G401.6 (cell line): ENCODE results near the gene BORCS5.
"Not testable (repeated sequence)": the region's sequence is repeated elsewhere in the genome, so short reads cannot be mapped to it uniquely, and the experiment has no call there.

Source experiments
- FAIRE-seq: peaks from 2 replicates; lab custom pipeline; 2012; peaks lifted over from hg19 to GRCh38; lab: Jason Lieb, UNC

Gene BORCS5

DNA sequence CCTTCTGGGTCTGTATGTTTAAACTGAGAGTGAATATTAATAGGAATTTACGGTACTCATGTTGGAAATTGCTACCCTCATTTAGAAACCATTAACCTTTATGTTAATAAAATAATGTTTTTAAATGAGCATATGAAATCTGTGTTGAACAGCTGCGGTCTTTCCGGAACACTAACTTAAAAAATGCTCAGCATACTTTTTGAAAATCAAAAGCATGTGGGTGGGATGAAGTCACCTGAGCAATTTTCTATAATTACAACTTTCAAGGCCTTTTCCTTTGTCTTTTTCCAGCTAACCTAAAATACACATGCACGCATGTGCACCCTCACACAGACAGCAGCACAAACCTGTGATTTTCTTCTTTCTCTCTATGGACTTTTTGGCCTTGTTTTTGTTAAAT is 39.8 kb downstream of the BORCS5 start:
- no peak for FAIRE-seq

DNA sequence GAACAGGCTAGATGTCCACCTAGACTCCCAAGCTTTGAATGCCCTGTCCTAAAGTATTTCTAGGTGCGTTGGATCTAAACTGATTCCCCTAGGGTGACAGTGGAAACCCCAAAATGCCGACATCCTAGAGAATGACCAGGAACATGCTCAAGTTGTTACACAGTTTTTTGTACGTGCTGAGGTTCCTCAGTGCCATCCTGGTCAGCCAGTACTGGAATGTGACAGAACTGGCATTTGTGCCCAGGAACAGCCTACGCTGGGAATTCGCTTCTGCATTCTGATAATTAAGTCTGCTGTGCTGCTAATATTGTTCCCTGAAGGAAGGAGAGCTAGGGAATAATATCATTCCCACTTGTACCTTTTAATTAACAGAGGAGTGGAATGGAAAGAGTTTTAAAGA is 40.3 kb downstream of the BORCS5 start:
- FAIRE-seq, result no peak

GRCh38 chr12:12398026-12398859 is 41.4 kb downstream of the BORCS5 start:
- FAIRE-seq, result no peak

DNA sequence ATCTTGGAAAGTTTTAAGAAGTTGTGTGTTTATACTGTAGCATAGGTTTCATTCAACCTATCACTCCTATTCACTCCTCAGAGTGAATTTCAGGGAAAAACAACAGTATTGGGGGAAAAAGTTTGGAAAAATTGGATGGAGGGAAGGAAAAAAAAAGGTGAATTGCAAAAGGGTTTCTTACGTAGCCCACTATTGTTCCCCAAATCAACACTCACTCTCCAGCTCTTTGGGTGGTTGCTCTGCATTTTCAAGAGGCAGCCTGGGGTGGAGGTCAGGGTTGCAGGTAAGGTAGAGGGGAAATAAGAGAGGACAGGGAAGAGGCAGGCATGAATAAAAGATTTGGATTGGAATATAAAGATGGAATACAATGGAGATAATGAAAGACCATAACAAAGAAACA is 42.3 kb downstream of the BORCS5 start:
- FAIRE-seq, result no peak

DNA sequence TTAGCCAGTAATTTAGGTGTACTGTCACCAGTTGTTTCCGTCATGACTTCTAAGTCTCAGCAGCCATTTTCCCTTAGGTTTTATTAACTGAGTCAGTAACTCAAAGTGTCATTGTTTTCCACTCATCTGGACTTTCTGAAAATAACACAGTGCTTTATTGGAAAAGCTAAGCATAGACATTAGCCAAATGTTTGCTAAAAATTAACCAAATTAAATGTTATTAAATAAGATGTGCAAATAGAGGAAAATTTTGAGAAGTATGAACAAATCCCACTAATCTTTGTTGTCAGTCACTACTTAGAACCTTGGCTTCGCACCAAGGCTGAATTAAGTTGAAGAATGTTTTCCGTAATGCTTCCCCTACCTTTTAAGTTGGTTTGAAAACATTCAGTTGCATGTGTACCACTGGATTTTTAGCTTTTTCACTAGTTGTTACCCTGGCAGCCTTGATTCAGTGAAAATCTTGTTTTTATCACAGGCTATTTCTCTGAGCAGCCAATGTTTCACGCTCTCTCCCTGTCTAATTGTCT is 43.0 kb downstream of the BORCS5 start:
- FAIRE-seq, result no peak

DNA sequence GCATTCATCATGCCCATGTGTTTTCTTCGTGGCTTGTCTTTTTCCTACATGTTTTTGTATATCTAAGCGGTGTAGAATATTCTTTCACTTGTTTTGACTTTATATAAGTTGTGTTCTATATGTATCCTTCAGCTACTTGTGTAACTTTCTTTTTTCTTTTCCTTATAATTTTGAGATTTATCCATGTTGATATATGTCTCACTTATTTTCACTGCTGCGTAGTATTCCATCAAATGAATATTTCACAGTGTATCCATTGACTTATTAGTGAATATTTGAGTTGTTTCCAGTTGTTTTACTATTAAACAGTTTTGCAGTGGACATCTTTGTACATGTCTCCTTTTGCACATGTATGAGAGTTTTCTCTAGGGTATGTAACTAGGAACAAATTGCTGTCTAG is 43.9 kb downstream of the BORCS5 start:
- peak; percentile 36 for FAIRE-seq

GRCh38 chr12:12403264-12404248 is 46.7 kb downstream of the BORCS5 start:
- FAIRE-seq, result no peak

GRCh38 chr12:12404297-12404696 is 47.4 kb downstream of the BORCS5 start:
- no peak for FAIRE-seq

DNA sequence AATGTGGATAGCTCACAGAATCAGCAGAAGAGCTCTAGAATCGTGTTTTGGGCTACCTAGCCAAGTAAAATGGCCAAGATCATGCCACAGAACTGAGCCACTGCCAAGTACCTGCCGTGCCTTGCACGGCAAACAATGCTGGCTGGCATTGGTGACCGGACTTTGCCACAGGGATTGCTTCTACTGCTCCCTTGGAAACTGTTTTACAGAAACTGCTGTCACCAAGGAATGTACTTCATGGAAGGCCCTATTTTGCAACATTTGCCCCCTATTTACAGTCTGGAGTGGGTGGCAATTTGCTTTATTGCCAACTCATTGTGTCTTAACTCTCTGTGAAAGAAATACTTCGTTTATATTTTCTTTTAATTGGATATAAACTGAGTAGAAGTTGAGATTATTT is 49.0 kb downstream of the BORCS5 start:
- no peak for FAIRE-seq

DNA sequence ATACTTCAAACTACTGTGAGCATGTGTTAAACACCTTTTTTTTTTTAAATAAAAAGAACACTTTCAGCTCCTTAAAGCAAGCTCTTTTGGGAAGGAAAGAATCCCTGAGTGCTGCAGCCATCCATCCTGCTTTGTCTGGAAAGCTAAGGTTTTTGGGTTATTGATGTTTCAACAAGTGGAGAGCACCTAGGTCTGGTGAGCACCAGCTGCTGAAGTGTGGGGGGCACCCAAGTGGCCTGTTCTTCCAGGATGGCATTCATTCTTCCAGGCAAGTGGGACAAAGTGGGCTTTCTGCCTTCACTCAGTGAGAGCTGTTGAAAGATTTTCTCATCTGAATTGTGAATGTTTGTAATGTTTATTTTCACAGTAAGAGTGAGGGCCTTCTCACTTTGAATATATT is 49.9 kb downstream of the BORCS5 start:
- no peak for FAIRE-seq

DNA sequence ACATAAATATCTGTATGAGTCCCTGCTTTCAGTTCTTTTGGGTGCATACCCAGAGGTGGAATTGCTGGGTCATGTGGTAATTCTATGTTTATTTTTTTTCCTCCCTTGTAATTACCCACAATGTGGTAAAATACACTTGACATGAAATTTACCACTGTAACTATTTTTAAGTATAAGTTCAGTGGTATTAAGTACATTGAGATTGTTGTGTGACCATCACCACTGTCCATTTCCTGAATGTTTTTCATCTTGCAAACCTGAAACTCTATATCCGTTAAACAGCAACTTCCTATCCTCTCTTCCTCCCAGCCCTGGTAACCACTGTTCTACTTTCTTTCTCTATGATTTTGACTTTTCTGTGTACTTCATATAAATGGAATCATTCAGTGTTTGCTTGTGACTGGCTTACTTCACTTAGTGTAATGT is 51.4 kb downstream of the BORCS5 start:
- no peak for FAIRE-seq

- not testable (repeated sequence) for FAIRE-seq
These were observed 52.5 kb downstream of the BORCS5 start for GRCh38 chr12:12409337-12409736.

- peak; percentile 23 for FAIRE-seq
These were observed 59.0 kb downstream of the BORCS5 start for GRCh38 chr12:12415886-12416285.

GRCh38 chr12:12419165-12419564 is 62.3 kb downstream of the BORCS5 start:
- FAIRE-seq, result not testable (repeated sequence)

GRCh38 chr12:12423367-12423766 is 66.5 kb downstream of the BORCS5 start:
- FAIRE-seq, result no peak

DNA sequence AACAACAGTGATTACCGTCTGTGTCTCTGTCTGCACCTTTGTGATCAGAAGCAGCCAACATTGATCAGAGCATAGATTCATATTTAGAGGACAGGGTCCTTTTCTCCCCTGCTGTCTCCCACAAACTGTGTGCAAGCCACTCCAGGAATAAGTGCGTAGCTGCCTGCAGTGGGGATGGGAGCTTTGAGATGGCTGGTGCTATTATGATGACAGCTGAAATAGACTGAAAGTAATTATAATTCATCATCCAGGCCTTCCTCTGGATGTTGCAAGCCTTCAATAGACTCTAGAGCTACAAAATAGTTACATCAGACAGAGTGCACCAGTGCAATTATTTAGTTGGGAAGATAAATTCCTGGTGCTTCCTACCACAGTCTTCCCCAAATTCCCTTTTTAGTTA is 68.1 kb downstream of the BORCS5 start:
- FAIRE-seq, result no peak

- no peak for FAIRE-seq
These were observed 68.7 kb downstream of the BORCS5 start for GRCh38 chr12:12425616-12426015.

DNA sequence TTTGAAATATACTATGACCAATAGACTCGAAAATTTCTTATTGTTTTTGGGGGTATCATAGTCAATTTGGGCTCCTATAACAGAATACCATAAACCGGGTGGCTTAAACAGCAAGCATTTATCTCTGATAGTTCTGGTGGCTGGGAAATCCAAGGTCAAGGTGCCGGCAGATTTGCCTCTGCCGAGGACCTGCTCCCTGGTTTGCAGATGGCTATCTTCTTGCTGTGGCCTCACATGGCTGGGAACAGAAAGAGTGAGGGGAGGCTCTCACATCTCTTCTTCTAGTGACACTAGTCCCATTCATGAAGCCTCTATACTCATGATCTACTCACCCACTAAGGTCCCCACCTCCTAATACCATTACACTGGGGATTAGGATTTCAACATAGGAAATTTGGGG is 70.7 kb downstream of the BORCS5 start:
- FAIRE-seq, result no peak

DNA sequence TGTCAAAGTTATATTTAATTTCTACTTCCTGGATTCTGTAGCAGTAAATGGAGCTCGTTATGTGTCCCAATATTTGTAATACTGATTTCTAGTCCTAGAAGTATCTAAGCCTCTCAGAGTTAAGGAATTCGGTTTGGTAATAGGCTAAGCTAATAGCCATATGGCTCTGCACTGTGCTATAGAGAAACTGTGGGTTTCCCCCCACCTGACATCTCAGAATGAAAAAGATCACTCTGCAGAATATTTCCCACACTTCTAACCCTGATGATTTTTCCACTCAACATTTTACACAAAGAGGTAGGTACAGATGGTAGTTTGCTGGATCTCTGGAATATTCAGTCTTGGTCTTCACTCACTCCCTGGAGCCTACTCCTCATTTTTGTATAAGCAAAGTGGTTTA is 71.2 kb downstream of the BORCS5 start:
- FAIRE-seq, result no peak

GRCh38 chr12:12428961-12429657 is 72.2 kb downstream of the BORCS5 start:
- no peak for FAIRE-seq

GRCh38 chr12:12432364-12432763 is 75.5 kb downstream of the BORCS5 start:
- no peak for FAIRE-seq

DNA sequence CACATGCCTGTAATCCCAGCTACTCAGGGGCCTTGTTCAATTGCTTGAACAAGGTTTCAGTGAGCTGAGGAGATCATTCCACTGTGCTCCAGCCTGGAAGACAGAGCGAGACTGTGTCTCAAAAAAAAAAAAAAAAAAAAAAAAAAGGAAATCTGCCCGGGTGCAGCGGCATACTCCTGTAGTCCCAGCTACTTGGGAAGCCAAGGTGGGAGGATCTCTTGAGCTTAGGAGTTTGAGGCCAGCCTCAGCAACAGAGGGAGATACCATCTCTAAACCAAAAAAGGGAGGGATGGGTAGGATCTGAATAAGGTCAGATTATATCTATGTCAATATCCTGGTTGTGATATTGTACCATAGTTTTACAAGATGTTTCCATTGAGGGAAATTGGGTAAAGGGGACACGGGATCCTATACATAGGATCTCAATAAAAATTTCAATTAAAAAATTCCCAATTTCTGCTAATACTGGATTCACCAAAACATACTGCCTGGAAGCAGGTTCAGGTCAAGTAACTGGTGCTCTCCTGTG is 76.4 kb downstream of the BORCS5 start:
- no peak for FAIRE-seq
